NCI-H1092 treated with DMSO at 0.1 percent for 48 hours (cell line): ENCODE measurements around the gene CARS1.

Experiments used
- DNase-seq: peaks from one replicate; lab custom pipeline; 2025; lab: John Stamatoyannopoulos, UW

Gene CARS1

DNA sequence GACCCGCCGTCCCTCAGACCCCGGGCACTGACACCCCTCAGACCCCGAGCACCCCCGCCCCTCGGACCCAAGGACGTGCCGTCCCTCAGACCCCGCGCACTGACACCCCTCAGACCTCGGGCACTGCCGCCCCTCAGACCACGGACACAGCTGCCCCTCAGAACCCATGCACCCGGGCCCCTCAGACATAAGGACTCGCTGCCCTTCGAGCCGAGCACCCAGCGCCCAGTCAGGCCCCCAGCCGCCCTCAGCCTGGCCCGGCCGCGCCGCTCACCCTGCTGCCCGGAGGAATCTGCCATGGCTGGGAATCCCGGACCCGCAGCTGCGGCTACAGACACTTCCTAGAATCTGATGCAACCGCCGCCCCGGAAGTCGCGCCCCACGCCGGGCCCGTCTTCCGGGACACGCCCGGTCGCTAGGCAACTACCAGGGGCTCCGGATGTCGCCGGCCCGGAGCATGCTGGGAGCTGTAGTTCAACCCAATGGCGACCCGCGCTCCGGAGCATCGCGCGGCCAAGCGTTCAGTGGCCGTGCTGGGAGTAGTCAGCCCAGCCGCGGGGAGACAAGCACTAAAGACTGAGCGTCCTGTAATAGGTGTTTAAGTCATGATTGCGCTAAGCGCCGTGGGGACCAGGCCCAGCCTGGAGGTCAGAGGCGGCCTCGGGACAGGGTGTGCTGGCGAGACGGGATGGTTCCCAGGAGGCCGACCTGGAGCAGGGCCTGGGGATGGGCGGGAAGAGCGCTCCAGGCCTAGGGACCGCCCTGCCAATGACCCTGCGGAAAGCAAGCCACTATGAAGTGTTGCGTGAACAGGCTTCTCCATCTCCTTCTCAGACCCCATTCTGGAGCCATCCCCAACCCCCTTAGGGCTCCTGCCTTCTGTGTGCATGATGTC is at the start of gene CARS1:
CARS1 (minus strand) TSS at position 355 of the 895 bp plus-strand sequence; CDS start at position 299, 56 bp downstream.
- peak; percentile 93 for DNase-seq

DNA sequence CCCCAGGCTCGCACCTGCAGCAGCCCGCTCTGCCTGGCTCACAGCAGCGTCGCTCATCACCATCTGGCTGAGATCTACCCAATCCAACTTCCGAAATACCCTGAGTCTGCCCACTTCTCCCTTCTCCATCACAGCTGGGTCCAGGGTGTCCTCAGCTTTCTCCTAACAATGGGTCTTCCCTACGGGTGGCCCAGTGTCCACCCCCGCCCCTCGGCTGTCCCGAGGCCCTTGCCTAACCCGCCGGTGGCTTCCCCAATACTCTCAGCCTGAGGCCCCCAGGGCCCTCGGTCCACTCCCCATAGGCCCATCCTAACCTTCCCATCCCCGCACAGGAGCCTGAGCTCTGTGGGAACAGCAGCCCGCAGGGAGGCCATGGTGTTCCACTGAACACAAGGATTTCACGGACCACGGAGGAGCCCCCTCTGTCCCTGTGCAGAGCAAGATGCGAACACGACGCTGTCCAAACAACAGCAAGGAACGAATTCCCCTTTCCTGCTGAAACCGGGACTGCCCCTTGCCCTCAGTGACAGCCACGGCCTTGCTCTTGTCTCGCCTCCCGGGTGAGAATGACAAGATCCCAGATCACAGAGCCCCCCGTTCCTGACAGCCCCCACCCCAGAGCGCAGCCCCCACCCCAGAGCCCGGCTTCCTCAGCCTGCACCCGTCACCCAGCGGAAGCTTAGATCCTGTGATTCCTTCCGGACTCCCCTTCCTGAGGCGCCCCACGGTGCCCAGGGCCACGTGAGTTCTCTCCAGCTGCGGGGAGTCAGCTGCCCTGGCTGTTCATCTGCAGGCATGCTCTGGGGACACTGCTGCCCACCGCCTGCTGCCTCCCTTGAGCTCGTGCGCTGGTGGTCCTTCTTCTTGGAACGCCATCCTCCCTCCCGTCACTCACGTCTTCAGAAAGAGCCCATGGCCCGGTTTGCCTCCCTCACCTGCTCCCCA is 48.8 kb upstream of the CARS1 start:
- DNase-seq: no peak

DNA sequence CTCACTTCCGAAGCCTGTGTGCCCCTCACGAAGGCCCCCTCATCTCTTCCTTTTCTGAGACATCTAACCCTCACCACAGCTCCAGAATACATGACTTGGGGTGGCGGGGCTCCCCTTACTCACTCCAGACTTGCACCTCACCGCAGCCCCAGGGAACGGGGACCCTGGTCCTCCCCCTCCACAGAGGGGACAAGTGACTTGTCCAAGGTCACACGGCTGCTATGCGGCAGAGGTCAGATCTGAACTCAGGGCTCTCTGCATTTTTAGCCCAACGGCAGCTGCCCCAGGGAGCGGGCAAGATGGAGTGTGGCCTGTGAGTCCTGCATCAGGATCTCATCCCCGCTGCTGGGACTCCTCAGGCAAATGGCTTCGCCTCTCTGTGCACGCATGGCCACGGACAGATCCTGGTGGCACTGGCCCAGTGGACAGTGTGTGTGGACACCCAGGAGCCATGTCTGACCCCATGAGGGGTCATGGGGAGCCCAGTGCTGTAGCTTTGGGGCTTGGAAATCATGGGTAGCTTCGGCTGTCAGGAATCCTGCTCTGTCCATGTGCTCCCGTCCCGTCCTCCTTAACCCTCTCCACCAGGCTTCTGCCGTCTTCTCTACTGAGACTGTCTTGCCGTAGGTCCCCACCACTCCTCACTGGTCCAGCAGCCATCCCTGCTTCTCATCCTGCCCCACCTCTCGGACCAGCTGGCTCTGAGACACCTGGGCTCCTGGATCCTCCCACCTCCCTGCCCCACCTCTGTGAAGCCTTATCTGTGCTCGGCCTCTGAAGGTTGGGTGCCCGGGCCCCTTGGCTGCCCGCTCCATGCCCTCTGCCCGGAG is 48.0 kb upstream of the CARS1 start:
- no peak for DNase-seq

GRCh38 chr11:3104051-3104714 is 47.0 kb upstream of the CARS1 start:
- DNase-seq: no peak

DNA sequence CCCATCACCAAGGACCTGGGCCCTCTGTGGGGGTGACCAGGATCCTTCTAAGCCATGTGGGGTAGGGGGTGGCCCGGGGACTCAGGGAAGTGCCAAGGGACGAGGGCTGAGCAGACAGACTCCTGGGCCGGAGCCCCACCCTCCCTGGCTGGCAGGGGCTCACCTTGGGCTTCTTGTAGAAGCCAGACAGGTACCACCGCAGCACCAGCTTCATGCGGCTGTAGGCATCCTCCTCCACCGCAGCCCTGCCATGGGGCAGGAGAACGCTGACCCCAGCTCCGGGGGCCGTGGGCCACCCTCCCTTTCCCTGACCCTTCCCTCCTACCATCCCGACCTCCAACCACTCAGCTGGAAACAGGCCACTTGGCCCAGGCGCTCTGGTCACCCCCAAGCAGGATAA is 45.9 kb upstream of the CARS1 start:
- no peak for DNase-seq

GRCh38 chr11:3102641-3102921 is 45.4 kb upstream of the CARS1 start:
- no peak for DNase-seq

GRCh38 chr11:3101921-3102640 is 44.9 kb upstream of the CARS1 start:
- DNase-seq: no peak

DNA sequence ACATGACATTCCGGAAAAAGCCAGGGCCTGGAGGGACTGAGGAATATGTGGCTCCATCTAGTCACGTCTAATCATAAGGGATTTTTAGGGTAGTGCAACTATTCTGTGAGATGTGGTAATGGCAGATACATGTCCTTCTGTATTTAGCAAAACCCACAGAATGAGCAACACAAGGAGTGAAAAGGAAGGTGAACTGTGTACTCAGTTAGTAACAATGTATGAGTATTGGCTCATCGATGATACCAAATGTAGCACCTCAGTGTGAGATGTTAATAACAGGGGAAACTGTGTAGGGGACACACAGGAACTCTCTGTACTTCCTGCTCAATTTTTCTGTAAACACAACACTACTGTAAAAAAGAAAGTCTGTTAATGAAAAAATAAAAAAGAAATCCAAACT is 42.0 kb upstream of the CARS1 start:
- no peak for DNase-seq

DNA sequence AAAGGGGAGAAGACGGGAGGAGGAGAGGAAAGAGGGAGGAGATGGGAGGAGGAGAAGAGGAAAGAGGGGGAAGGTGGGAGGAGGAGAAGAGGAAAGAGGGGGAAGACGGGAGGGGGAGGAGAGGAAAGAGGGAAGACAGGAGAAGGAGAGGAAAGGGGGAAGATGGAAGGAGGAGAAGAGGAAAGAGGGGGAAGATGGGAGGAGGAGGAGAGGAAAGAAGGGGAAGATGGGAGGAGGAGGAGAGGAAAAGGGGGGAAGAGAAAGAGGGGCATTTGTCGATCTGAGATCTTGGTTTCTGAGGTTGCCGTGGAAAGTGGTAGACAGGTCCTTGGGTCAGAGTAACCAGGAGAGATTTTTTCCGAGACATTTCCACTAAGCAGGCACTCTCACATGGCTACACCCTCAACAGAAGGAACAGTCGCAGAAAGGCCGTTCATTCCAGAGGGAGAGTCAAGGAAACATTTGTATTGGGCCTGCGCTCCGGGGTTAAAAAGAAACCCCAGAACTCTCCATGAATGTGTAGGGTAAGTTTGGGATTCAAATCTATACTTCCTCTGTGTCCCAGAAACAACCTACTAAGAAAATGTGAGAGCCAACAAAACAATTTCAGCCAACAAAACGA is 39.8 kb upstream of the CARS1 start:
- no peak for DNase-seq

- DNase-seq: no peak
Measured at GRCh38 chr11:3095712-3096361, 38.6 kb upstream of the CARS1 start.

DNA sequence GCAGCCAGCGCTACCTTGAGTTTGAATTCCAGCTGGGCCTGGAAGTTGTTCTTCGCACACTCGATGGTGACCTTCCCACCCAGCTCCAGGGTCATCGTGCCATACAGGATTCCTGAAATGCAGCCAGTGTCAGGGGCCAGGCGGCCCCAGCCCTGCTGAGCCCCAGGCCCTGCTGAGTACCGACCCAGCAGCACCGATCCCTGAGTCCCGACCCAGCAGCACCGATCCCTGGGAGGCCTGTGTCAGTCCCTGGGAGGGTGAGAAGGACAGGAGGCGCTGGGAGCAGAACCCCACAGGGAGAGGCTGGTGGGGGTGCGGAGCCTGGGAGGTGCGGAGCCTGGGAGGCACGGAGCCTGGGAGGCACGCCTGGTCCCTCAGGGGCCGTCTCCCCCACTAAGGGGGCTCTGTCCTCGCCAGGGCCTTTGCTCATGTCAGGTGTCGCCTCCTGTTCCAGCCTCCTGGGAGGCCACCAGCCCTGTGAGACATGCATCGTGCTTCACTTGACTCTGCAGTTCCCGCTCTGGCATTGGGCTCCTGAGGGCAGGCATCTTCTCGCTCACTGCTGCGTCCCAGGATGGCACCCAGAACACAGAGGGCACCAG is 37.1 kb upstream of the CARS1 start:
- no peak for DNase-seq

DNA sequence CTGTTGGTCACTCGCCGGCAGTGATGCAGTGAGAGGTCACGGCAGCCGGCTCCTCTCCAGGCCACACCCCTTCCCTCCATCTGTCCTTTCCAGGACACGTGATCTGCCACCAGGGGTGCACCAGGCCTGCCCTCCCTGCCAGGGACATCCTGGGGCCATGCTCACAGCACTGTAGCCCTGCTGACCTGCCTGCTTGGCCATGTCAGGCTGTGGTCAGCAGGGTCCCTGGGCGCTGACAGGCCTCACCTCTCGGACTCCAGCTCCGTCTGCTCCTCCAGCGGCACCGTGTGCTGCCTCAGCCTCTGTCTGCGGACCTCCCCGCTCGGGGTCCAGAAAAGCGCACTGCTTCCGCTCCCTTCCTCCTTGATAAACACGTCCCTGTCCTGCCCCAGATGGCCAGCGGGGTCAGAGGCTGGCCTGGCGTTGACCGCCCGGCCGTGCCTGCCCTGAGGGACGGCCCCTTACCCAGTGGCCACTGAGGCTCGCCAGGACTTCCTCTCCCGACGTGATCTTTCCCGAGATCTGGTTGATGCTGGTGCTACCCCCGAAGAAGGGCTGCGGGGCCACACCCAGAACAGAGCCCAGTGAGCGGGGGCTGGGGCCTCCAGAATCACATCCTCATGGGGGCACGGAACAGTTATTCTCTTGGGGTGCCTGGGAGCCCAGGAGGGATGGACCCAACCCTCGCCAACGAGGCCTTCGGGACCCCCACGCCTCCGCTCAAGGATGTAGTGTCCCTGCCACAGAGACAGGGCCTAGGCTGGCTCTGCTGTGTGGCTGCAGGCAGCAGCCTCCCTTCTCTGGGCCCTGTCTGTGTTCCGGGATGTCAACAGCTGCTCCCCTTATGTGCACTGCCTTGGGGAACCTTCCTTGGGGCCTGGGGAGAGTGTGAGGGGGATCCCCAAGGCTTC is 36.3 kb upstream of the CARS1 start:
- DNase-seq: no peak

DNA sequence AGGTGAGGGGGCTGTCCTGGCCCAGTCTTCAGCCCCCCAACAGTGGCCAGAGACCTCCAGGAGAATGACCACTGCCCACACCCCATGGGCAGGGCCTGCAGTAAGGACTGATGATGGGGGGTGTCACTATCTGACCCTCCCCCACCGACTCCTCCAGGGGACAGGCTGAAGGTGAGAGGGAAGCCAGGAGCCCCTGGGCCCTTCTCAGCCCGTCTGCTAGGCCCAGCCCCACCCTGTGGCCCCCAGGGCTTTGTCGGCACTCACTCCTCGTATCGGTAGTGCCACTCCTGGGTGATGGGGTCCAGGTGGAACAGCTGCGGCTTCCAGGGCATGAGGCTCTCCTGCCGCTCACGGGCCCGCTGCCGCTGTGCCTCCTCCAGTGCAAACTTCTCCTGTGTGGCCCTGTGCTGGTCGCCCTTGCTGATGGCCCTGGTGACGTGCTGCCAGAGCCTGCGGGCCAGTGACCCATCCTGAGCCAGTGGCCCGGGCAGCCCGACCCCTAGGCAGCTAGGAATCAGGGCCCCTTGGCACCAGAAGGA is 35.4 kb upstream of the CARS1 start:
- no peak for DNase-seq

DNA sequence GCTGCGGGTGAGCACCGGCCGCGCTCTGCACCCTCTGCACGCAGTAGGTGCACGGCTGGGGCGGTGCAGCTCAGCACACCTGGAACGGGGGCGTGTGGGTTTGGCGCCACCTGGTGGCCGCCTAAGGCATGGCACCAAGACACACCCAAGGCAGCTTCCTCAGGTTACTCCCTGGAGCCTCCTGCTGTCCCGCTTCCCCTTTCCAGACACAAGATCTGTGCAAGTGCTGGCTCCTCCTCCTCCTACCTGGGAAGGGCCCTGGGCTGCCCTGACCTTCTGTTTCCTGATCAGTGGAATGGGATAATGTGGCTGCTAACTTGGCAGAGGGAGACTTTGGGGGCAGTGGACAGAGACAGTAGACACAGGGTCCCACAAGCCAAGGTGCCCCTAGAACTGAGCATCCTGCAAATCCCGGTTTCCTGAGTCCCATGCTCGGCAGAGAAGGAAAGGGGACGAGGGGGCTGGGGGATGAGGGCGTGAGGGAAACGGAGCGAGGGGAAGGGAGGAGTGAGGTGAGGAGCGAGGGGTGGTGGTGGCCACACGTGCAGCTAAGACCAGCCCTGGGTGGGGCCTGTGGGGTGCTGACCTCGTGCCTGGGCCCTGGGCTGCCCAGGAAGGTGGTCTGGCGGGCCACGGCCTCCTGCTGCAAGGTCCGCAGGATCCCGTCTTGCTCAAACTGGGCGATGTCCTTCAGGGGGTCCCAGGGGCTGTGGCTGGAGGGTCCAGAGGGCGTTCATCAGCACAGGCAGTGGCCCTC is 34.8 kb upstream of the CARS1 start:
- peak; percentile 72 for DNase-seq

- no peak for DNase-seq
Measured at GRCh38 chr11:3091081-3091845, 34.0 kb upstream of the CARS1 start.

DNA sequence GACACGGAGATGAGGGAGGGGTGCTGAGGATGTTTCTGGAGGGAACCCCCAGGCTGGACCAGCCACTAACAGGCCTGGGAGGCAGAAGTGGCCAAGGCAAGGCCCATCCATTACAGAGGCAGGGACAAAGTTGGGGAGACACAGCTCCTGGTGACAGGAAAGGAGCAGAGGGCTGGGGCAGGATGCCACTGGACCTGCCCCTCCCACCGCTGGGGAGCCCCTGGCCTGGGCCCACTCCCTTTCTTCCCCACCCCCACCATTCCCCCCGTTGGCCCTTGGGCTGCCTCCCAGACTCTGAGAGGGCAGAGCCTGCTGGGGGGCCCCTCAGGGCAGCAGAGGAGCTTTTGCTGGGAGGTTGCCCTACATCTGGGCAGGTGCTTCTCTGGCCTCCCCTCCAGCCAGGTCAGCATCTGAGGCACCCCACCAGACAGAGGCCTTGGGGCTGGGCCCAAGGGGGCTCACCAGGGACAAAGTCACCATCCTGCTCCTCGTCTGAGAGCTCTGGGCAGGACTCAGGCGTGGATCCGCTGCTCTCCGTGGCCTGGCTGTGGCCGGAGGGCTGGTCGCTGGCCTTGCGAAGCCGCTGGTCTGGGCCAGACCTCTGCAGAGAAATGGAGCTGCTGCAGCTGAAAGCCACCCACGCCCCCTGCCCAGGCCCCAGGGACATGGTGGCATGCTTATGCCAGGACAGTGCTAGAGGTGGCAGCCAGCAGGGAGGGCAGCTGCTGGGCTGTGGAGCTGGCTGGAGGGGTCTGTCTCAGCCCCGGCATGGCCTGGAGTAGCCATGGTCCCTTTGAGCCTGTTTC is 33.1 kb upstream of the CARS1 start:
- no peak for DNase-seq
